Naive thymus-derived CD8-positive, alpha-beta T cell (primary cell): ENCODE results near the gene DPP6. TPM values are rescaled to one million over a fixed set of nuclear protein-coding genes. Genes with fewer than 3 reads are reported as not detected.
A peak's percentile ranks its signal among the peaks of the same experiment; 100 is the strongest.

Experiments used
- ATAC-seq, 2 donors: fragments of 150-1000 bp; cut with Tn5 transposase in 1 of 2; sonication (Bioruptor Pico), chemical (Tn5 transposase) in 1 of 2; 1 replicate in 1 of 2; 2 replicates in 1 of 2; pipeline ENCODE4 v1.10.0; 2021; ENCODE audit warnings: mild to moderate bottlenecking in 2 of 2, moderate library complexity in 2 of 2
- POLR2A ChIA-PET: fragments of 350-600 bp; sonication (Branson Sonifier 250); formaldehyde crosslinking; loops from one replicate; lab custom pipeline; 2021; ENCODE audit warnings: antibody characterized with exemption; lab: Charles Lee
- DNase-seq, 10 donors: peaks; one replicate each; pipeline versions ENCODE4 v3.0.0 to v3.0.0-alpha.2; 2020 to 2022
- H3K27ac Mint-ChIP-seq, 10 donors: one replicate each; pipeline ENCODE4 v1.8.0; 2020 to 2022; ENCODE audit warnings: mild to moderate bottlenecking in 10 of 10, mixed read lengths in 10 of 10, moderate library complexity in 4 of 10, inconsistent platforms in 1 of 10
- H3K27me3 Mint-ChIP-seq, 5 donors: one replicate each; pipeline ENCODE4 v1.8.0; 2021 to 2022; ENCODE audit warnings: mixed read lengths in 5 of 5
- H3K36me3 Mint-ChIP-seq, 3 donors: one replicate each; pipeline ENCODE4 v1.8.0; 2020 to 2022; ENCODE audit warnings: mixed read lengths in 3 of 3, mild to moderate bottlenecking in 2 of 3, inconsistent platforms in 1 of 3
- H3K4me1 Mint-ChIP-seq, 4 donors: one replicate each; pipeline ENCODE4 v1.8.0; 2021 to 2022; ENCODE audit warnings: mixed read lengths in 4 of 4
- H3K4me3 Mint-ChIP-seq, 10 donors: one replicate each; pipeline ENCODE4 v1.8.0; 2020 to 2022; ENCODE audit warnings: mild to moderate bottlenecking in 10 of 10, mixed read lengths in 10 of 10, moderate library complexity in 6 of 10, inconsistent platforms in 1 of 10
- H3K9me3 Mint-ChIP-seq, 9 donors: one replicate each; pipeline ENCODE4 v1.8.0; 2020 to 2022; ENCODE audit warnings: mixed read lengths in 9 of 9, mild to moderate bottlenecking in 3 of 9, inconsistent platforms in 1 of 9, moderate library complexity in 1 of 9
- polyA plus RNA-seq, 3 donors: library from polyadenylated mRNA; unstranded; fragments of 300-500 nt; fragmentation: Illumina TruSeq; gene quantifications; one replicate each; pipeline ENCODE4 v1.2.3, GENCODE V29; 2021
- total RNA-seq, 8 experiments: library from RNA in 2 of 8; stranded (reverse) in 2 of 8; gene quantifications; one replicate each; pipeline ENCODE4 v1.2.3 and lab custom pipeline; 2021 to 2026

DPP6 gene
- total and polyA plus RNA-seq, 5 experiments from 2014 or later, result not detected

- DNase-seq, result no peak
- Mint-ChIP-seq H3K27me3 (peaks cover 6 to 56% (median 41%) of the 10 kb centered on the region in 5 donors), H3K4me1 (no peaks in the 10 kb centered on the region), H3K9me3 (peaks cover 0 to 2% (median 0%) of the 10 kb centered on the region in 9 donors), H3K4me3 (no peak overlapping the region), H3K27ac (no peak overlapping the region), H3K36me3 (no peaks in the 10 kb centered on the region)
- POLR2A ChIA-PET, result no interaction called here
- ATAC-seq, result no peak
Observed at GRCh38 chr7:154875297-154875696, 823.1 kb downstream of the DPP6 start.

- Mint-ChIP-seq H3K4me1 (no peaks in the 10 kb centered on the region), H3K4me3 (no peak overlapping the region), H3K27me3 (peaks cover 6 to 47% (median 41%) of the 10 kb centered on the region in 5 donors), H3K36me3 (no peaks in the 10 kb centered on the region), H3K27ac (no peak overlapping the region), H3K9me3 (no peaks in the 10 kb centered on the region)
- POLR2A ChIA-PET, result no interaction called here
- no peak for ATAC-seq
- no peak for DNase-seq
Observed at GRCh38 chr7:154876516-154876915, 824.3 kb downstream of the DPP6 start.

- no peak for DNase-seq
- Mint-ChIP-seq H3K4me3 (no peak overlapping the region), H3K36me3 (no peaks in the 10 kb centered on the region), H3K4me1 (no peaks in the 10 kb centered on the region), H3K9me3 (no peaks in the 10 kb centered on the region), H3K27me3 (peaks cover 6 to 42% (median 37%) of the 10 kb centered on the region in 5 donors), H3K27ac (no peak overlapping the region)
- ATAC-seq, result no peak
- POLR2A ChIA-PET, result no interaction called here
Observed at GRCh38 chr7:154877031-154877430, 824.8 kb downstream of the DPP6 start.

- POLR2A ChIA-PET, result no interaction called here
- no peaks in the 10 kb centered on the region for H3K9me3 Mint-ChIP-seq
- DNase-seq (no peak), ATAC-seq (no peak)
- H3K36me3 Mint-ChIP-seq, result no peaks in the 10 kb centered on the region
- no peak overlapping the region for H3K27ac Mint-ChIP-seq
- H3K27me3 Mint-ChIP-seq, result peaks cover 5 to 28% (median 25%) of the 10 kb centered on the region in 5 donors
- no peak overlapping the region for H3K4me3 Mint-ChIP-seq
- H3K4me1 Mint-ChIP-seq, result no peaks in the 10 kb centered on the region
Observed at GRCh38 chr7:154879629-154880028, 827.4 kb downstream of the DPP6 start.

- H3K4me3 Mint-ChIP-seq, result no peak overlapping the region
- DNase-seq, result no peak
- no peak overlapping the region for H3K27ac Mint-ChIP-seq
- peaks cover 4 to 24% (median 16%) of the 10 kb centered on the region in 5 donors for H3K27me3 Mint-ChIP-seq
- no peaks in the 10 kb centered on the region for H3K9me3 Mint-ChIP-seq
- no peaks in the 10 kb centered on the region for H3K36me3 Mint-ChIP-seq
- POLR2A ChIA-PET, result no interaction called here
- no peak for ATAC-seq
- no peaks in the 10 kb centered on the region for H3K4me1 Mint-ChIP-seq
Observed at GRCh38 chr7:154880513-154880912, 828.3 kb downstream of the DPP6 start.

- H3K36me3 Mint-ChIP-seq, result no peaks in the 10 kb centered on the region
- DNase-seq (no peak), ATAC-seq (no peak)
- no peaks in the 10 kb centered on the region for H3K4me1 Mint-ChIP-seq
- peaks cover 4 to 19% (median 11%) of the 10 kb centered on the region in 5 donors for H3K27me3 Mint-ChIP-seq
- POLR2A ChIA-PET, result no interaction called here
- H3K27ac Mint-ChIP-seq, result no peak overlapping the region
- no peaks in the 10 kb centered on the region for H3K9me3 Mint-ChIP-seq
- no peak overlapping the region for H3K4me3 Mint-ChIP-seq
Observed at GRCh38 chr7:154881026-154881425, 828.8 kb downstream of the DPP6 start.

GRCh38 chr7:154881526-154881925 lies 829.3 kb downstream of the DPP6 start:
- Mint-ChIP-seq H3K4me3 (no peak overlapping the region), H3K9me3 (no peaks in the 10 kb centered on the region)

GRCh38 chr7:154882931-154883474 lies 830.8 kb downstream of the DPP6 start:
- H3K27ac Mint-ChIP-seq, result no peak overlapping the region
- peaks cover 0 to 2% (median 0%) of the 10 kb centered on the region in 9 donors for H3K9me3 Mint-ChIP-seq
- POLR2A ChIA-PET, result no interaction called here
- no peak for DNase-seq
- ATAC-seq, result no peak
- H3K36me3 Mint-ChIP-seq, result no peaks in the 10 kb centered on the region
- H3K4me3 Mint-ChIP-seq, result no peak overlapping the region
- H3K4me1 Mint-ChIP-seq, result no peaks in the 10 kb centered on the region
- peaks cover 0 to 13% (median 2%) of the 10 kb centered on the region in 5 donors for H3K27me3 Mint-ChIP-seq

More at GRCh38 chr7:154881526-154881925, 829.3 kb downstream of the DPP6 start:
- Mint-ChIP-seq H3K36me3 (no peaks in the 10 kb centered on the region), H3K27me3 (peaks cover 2 to 14% (median 6%) of the 10 kb centered on the region in 5 donors), H3K27ac (no peak overlapping the region), H3K4me1 (no peaks in the 10 kb centered on the region)
- POLR2A ChIA-PET, result no interaction called here
- DNase-seq (no peak), ATAC-seq (no peak)

- H3K27me3 Mint-ChIP-seq, result peaks cover 0 to 8% (median 4%) of the 10 kb centered on the region in 5 donors
- no peak for DNase-seq
- H3K27ac Mint-ChIP-seq, result no peak overlapping the region
- H3K4me3 Mint-ChIP-seq, result no peak overlapping the region
- H3K9me3 Mint-ChIP-seq, result peaks cover 0 to 9% (median 0%) of the 10 kb centered on the region in 9 donors
- ATAC-seq, result no peak
- H3K36me3 Mint-ChIP-seq, result no peaks in the 10 kb centered on the region
- no peaks in the 10 kb centered on the region for H3K4me1 Mint-ChIP-seq
- POLR2A ChIA-PET, result no interaction called here
Observed at GRCh38 chr7:154884348-154884920, 832.2 kb downstream of the DPP6 start.

- no peak overlapping the region for H3K27ac Mint-ChIP-seq
- H3K9me3 Mint-ChIP-seq, result peaks cover 0 to 9% (median 0%) of the 10 kb centered on the region in 9 donors
- H3K36me3 Mint-ChIP-seq, result no peaks in the 10 kb centered on the region
- POLR2A ChIA-PET, result no interaction called here
- DNase-seq, result no peak
- no peaks in the 10 kb centered on the region for H3K4me1 Mint-ChIP-seq
- H3K4me3 Mint-ChIP-seq, result no peak overlapping the region
- no peak for ATAC-seq
- H3K27me3 Mint-ChIP-seq, result peaks cover 2 to 26% (median 11%) of the 10 kb centered on the region in 5 donors
Observed at GRCh38 chr7:154886591-154886990, 834.4 kb downstream of the DPP6 start.

- Mint-ChIP-seq H3K4me3 (no peak overlapping the region), H3K27ac (peak overlapping the region in 1 of 10 donors; percentile 15), H3K36me3 (no peaks in the 10 kb centered on the region), H3K4me1 (no peaks in the 10 kb centered on the region), H3K27me3 (peaks cover 2 to 31% (median 11%) of the 10 kb centered on the region in 5 donors), H3K9me3 (peaks cover 0 to 9% (median 0%) of the 10 kb centered on the region in 9 donors)
- ATAC-seq (no peak), DNase-seq (no peak)
- POLR2A ChIA-PET, result no interaction called here
Observed at GRCh38 chr7:154888690-154889089, 836.5 kb downstream of the DPP6 start.

GRCh38 chr7:154892459-154892858 lies 840.3 kb downstream of the DPP6 start:
- H3K27ac Mint-ChIP-seq, result no peak overlapping the region
- POLR2A ChIA-PET, result no interaction called here
- ATAC-seq (no peak), DNase-seq (no peak)
- no peaks in the 10 kb centered on the region for H3K4me1 Mint-ChIP-seq
- H3K4me3 Mint-ChIP-seq, result no peak overlapping the region
- peaks cover 0 to 9% (median 0%) of the 10 kb centered on the region in 9 donors for H3K9me3 Mint-ChIP-seq
- no peaks in the 10 kb centered on the region for H3K36me3 Mint-ChIP-seq
- H3K27me3 Mint-ChIP-seq, result peaks cover 1 to 31% (median 21%) of the 10 kb centered on the region in 5 donors

GRCh38 chr7:154896076-154896475 lies 843.9 kb downstream of the DPP6 start:
- Mint-ChIP-seq H3K27me3 (peaks cover 0 to 16% (median 0%) of the 10 kb centered on the region in 5 donors), H3K4me1 (no peaks in the 10 kb centered on the region), H3K27ac (no peak overlapping the region), H3K9me3 (no peaks in the 10 kb centered on the region), H3K4me3 (no peak overlapping the region), H3K36me3 (no peaks in the 10 kb centered on the region)
- DNase-seq, result no peak
- POLR2A ChIA-PET, result no interaction called here
- no peak for ATAC-seq
